ENCODE data around the gene HELQ.

- TF ChIP-seq CTCF (IDR thresholded peaks at IDR 0.05) (no peak), POLR2A (IDR thresholded peaks at IDR 0.05) (no peak)
These were observed 72.8 kb downstream of the HELQ start for GRCh38 chr4:83382850-83383249.
